ENCODE results near the gene DPM2. TPM values are rescaled to one million over a fixed set of nuclear protein-coding genes. Genes with fewer than 3 reads are reported as not detected.

DPM2 gene
- total RNA-seq, 2 donors from 2014 or later = 25.1 to 28.6 TPM

GRCh38 chr9:127960410-127961154 is 22.9 kb upstream of the DPM2 start:
- DNase-seq = no peak
- ATAC-seq = peak; percentile 32
- intact Hi-C loops (cut with DNase I, micrococcal nuclease) = no loop called here

- ATAC-seq (no peak), DNase-seq (no peak)
- intact Hi-C loops (cut with DNase I, micrococcal nuclease) = no loop called here
These were observed 22.3 kb upstream of the DPM2 start for GRCh38 chr9:127959841-127960409.

- ATAC-seq (no peak), DNase-seq (no peak)
- intact Hi-C loops (cut with DNase I, micrococcal nuclease) = no loop called here
These were observed 21.7 kb upstream of the DPM2 start for GRCh38 chr9:127959398-127959797.

- intact Hi-C loops (cut with DNase I, micrococcal nuclease) = no loop called here
- ATAC-seq (no peak), DNase-seq (no peak)
These were observed 21.1 kb upstream of the DPM2 start for GRCh38 chr9:127958728-127959127.

DNA sequence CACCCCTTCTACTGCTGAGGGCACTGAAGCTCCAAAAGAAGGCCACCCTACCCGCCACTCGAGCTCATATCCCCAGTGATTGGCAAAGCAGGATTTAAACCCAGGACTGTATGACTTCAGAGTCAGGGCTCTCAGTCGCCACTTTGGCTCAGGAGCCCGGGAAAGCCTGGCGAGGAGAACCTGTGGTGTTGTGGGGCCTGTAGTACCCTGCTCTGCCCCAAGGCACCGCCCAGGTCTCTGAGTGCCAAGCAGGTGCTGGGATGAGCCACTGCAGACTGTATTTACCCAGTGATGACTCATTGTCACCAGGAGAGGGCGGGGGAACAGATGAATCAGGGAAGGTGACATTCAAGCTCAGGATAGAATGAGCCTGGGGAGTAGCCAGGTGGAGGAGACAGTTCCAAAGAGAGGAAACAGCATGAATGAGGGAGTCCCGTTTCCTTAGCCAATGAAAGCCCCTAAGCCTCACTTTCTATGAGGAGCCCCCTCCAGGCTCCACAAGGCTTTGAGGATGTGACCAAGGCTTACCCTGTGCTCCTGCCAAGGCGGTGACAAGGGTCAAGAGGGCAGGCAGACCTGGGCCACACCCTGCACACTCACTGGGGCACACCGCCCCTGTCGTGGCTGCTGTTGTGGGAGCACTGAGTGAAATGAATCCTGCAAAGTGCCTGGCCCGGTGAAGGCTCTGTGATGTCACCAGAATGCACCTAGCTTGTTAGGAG is 17.8 kb upstream of the DPM2 start:
- peak; percentile 85 to 95 for DNase-seq
- ATAC-seq = peak; percentile 88
- intact Hi-C loops (cut with DNase I, micrococcal nuclease) = no loop called here

GRCh38 chr9:127954831-127955293 is 17.2 kb upstream of the DPM2 start:
- ATAC-seq = no peak
- intact Hi-C loops (cut with DNase I, micrococcal nuclease) = no loop called here
- DNase-seq = no peak

DNA sequence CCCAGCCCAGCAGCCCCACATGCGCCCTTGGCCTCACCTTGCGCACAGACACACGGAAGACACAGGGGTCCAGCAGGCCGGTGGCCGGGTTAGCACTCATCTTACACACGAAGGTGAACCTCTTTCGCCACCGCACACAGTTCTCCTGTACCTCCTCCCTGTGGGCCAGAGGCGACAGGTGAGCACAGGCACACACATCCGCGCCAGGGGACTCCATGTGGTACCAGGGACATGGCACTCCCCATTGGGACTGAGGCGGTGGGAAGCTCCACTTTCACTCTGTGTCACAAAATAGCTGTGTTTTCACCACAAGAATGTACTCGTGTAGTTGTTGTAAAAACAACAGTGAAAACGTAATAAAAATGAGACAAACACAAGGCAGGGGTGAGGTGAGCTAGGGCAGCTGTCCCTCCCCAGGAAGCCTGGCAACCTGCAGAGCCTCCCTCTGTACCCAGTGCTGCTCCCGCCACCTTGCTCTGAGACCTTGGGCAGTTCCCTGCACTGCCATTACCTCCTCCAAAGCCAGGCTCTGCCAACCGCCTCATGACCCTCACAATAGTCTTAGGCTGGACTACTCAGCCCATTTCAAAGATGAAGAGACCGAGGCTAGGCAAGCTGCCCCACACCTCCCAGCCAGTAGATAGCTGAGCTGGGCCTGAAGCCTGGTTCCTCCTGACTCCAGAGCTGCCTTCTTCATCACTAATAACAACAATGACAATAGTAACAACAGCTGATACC is 16.3 kb upstream of the DPM2 start:
- intact Hi-C loops (cut with DNase I, micrococcal nuclease) = no loop called here
- ATAC-seq = peak; percentile 30
- DNase-seq = no peak

GRCh38 chr9:127953154-127953553 is 15.5 kb upstream of the DPM2 start:
- ATAC-seq (no peak), DNase-seq (no peak)
- intact Hi-C loops (cut with DNase I, micrococcal nuclease) = no loop called here

DNA sequence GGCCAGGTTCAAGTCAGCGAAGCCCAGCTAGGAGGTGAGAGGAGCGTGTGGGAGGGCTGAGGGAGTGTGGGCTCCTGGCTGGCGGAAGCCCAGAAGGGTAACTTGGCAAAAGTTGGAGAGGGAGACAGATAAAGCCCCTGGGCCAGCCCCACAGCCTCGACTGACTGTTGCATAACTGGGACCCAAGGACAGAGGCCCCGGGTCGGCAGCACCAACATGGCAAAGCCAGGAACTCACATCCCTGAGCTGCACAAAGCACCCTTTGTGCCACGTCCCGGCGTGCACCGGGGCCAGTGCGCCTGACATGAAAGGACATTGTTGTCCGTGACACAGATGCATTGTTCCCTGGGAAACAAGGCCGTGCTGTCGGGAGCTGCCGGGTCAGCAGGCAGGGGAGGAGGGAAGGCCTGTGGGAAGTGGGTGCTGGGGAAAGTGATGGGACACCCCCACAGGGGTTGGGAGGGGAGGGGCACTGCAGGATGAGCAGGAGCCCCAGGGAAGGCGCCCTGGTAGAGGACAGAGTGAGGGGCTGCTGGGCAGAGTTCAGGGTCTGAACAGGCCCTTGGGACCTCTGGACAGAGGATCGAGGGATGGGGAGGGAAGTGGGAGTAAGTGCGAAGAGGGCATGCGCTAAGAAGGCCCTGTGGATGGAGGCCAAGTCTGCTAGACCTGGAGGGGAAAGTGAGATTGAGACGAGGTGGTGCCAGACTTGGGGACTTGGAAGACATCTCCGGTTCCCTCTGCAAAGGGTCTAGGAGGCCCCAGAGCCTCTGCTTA is 13.0 kb upstream of the DPM2 start:
- DNase-seq = peak in 1 of 2 donors; percentile 43
- no peak for ATAC-seq
- intact Hi-C loops (cut with DNase I, micrococcal nuclease) = no loop called here

DNA sequence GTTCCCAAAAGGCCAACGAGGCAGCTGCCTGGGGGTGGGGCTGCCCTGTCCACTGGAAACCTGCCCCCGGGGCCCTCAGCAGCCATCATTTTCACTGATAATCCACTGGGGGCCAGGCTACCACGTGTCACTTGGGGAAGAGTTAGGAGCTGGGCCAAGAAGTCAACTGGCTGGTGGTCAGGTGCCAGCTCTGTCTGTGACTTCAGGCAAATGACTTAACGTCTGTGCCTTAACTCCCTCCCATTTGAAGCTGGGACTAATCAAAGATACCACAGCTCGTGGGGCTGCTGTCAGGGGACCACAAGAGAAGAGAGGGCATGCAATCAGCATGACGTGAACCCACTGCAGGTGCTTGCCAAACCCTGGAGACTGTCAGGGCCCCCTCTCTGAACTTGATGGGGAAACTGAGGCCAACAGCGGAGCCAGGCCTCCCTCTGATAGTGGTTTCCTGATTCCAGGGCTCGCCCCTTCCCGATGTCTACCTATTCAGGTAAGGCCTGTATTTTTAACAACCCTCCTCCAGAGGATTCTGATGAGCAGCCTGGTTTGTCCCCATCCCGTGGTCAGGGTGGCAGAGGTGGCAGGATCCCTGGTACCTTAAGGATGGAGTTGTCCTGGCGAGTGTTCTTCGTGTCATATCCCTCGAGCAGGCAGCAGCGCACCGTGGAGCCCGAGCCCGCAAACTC is 12.3 kb upstream of the DPM2 start:
- DNase-seq = no peak
- no peak for ATAC-seq
- intact Hi-C loops (cut with DNase I, micrococcal nuclease) = loop anchor here in 1 of 2 donors (10.0 kb wide), 1 partner anchor 165 kb away; no protein-coding TSS in a partner anchor

DNA sequence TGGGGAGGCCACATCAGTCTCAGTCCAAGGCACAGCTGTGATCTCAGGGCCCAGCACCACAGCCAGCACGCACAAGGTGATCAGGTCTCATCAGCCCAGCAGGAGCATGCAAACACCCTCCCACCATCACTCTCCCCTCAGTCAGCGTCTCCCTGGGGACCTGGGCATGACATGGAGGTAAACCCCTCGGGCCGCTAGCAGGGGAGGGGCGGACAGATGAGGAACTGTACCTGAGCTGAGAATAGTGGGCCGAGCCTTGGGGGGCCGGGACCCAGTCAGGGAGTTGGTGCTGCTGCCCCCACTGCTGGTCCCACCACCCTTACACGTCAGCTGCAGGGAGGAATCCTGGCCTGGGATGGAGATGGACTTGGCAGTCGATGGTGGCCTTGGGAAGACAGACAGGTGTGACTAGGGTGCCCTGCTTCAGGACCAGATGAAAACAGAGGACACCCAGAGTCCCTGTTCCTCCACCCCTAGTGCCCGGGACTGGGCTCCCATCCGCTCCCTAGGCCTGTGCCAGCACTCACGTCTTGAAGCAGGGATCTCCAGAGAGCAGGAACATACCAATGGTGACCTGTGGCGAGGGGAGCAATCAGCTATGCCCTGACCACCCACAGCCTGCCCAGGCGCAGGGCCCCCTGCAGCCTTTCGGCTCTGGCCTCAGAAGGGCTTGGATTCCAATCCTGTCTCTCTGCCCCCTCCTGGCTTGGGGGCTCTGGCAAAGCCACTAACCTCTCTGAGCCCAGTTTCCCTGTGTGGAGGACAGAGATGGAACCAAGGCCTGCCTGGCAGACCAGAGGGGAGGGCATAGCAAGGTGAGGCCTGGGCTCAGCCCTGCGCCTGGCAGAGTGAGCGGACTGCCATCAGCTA is 10.4 kb upstream of the DPM2 start:
- ATAC-seq (no peak), DNase-seq (no peak)
- intact Hi-C loops (cut with DNase I, micrococcal nuclease) = loop anchor here in 1 of 2 donors (10.0 kb wide), 1 partner anchor 167 kb away; no protein-coding TSS in a partner anchor

- ATAC-seq (no peak), DNase-seq (no peak)
- intact Hi-C loops (cut with DNase I, micrococcal nuclease) = loop anchor here in 1 of 2 donors (10.0 kb wide), 1 partner anchor 168 kb away; no protein-coding TSS in a partner anchor
These were observed 9.1 kb upstream of the DPM2 start for GRCh38 chr9:127946728-127947127.

DNA sequence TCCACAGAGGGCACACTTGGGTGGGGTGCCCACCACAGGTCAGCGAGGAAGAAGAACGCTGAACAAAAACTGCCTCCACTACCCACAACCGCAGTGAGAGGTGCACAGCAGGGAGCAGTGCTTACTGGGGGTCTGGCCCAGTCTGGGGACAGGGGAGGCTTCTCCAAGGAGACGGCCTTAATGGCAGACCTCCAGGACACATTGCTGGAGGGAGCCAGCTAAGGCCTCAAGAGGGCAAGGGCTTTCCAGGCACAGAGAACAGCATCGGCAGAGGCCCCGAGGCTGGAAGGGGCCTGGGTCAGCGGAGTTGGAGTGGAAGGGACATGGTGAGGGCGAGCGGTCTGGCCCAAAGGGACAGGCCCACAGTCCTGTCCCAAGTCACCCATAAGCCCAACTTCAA is 8.3 kb upstream of the DPM2 start:
- intact Hi-C loops (cut with DNase I, micrococcal nuclease) = loop anchor here in 1 of 2 donors (2.0 to 10.0 kb wide), 2 partner anchors 89 to 169 kb away; no protein-coding TSS in a partner anchor
- DNase-seq (no peak), ATAC-seq (no peak)

- intact Hi-C loops (cut with DNase I, micrococcal nuclease) = loop anchor here in 1 of 2 donors (2.0 to 10.0 kb wide), 2 partner anchors 89 to 169 kb away; no protein-coding TSS in a partner anchor
- DNase-seq = no peak
- ATAC-seq = no peak
These were observed 7.7 kb upstream of the DPM2 start for GRCh38 chr9:127945338-127945737.

- DNase-seq = no peak
- intact Hi-C loops (cut with DNase I, micrococcal nuclease) = loop anchor here (2.0 to 10.0 kb wide), 3 partner anchors 90 to 170 kb away; no protein-coding TSS in a partner anchor
These were observed 7.0 kb upstream of the DPM2 start for GRCh38 chr9:127944586-127945218.

DNA sequence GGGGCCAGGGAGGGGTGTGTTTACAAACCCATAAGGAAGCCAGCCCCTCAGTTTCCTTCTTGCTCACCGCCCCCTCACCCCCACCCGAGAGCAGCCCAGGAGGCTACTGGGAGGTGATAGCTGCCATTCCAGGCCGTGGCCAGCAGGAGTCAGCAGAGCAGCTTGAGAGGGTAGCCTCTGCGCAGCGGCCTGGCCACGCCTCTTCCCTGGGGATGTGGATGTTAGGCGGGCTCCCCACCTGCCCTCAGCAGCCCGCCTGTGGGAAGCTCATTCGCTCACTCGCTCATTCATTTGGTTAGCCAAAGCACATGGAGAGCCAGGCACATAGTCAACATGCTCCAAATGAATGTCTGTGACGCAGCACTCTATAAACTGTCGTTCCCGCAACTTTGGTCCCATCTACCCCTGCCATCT is 6.1 kb upstream of the DPM2 start:
- intact Hi-C loops (cut with DNase I, micrococcal nuclease) = loop anchor here (2.0 to 10.0 kb wide), 3 partner anchors 91 to 171 kb away; no protein-coding TSS in a partner anchor
- DNase-seq = peak; percentile 84 to 88

More at GRCh38 chr9:127944586-127945218, 7.0 kb upstream of the DPM2 start:
- no peak for ATAC-seq

More for the DNA sequence above, 6.1 kb upstream of the DPM2 start:
- peak; percentile 81 for ATAC-seq
